ENCODE results near the gene URAD. TPM values are rescaled to one million over a fixed set of nuclear protein-coding genes. Genes with fewer than 3 reads are reported as not detected.

The URAD gene
- total RNA-seq, result not detected

GRCh38 chr13:27988520-27988919, at the start of gene URAD:
TSS of gene URAD (minus strand) at chr13:27988693. CDS start at chr13:27988637, 56 bp downstream.

GRCh38 chr13:27969082-27969865, 19.2 kb downstream of the URAD start, which contains the start of gene CDX2:
TSS of gene CDX2 (minus strand) at chr13:27969315. CDS start at chr13:27969006, 309 bp downstream.

Small RNA genes within 50 kb of the gene (small RNA-seq; reads per million reads assigned to genes)
- 0.13 reads per million for gene ATP5F1EP2
- gene RN7SL272P, result not detected

Other genes with a start within 250 kb of the URAD start
- gene GSX1, start 196.2 kb downstream of the URAD start, total RNA-seq, result 0.92 TPM
- gene PDX1, start 68.7 kb downstream of the URAD start, total RNA-seq, result not detected
- not detected for gene CDX2, start 19.4 kb downstream of the URAD start, total RNA-seq
- 4.8 TPM for gene FLT3, start 111.9 kb upstream of the URAD start, total RNA-seq
- 39.2 TPM for gene PAN3, start 149.9 kb upstream of the URAD start, total RNA-seq

Measured in diencephalon (tissue), 1 donor.